ENCODE results near the gene NFIX. TPM values are rescaled to one million over a fixed set of nuclear protein-coding genes. Genes with fewer than 3 reads are reported as not detected.

The NFIX gene
- total RNA-seq, 2 donors from 2014 or later: 0.31 to 0.89 TPM

DNA sequence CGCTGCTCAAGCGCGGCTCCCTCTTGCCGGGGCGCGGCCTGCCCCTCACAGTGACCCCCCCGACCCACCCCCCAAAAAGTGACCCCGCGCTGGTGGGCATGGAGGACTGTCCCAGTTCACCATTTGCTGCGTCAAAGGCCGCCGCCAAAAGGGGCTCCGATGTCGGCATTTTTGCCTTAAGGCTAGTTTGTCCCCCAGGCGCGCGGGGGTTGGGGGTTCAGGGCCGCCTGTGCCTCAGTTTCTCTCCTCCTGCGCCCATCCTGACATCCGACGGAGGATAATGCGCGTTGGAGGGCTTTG lies 17.1 kb downstream of the NFIX start:
- no peak for ATAC-seq
- Mint-ChIP-seq H3K4me1 (ENCODE audit: low read depth in 2 of 2) (peaks cover 15 to 24% of the 10 kb centered on the region in 2 donors), H3K4me3 (peak overlapping the region; percentile 68), H3K36me3 (no peaks in the 10 kb centered on the region), H3K9me3 (no peaks in the 10 kb centered on the region), H3K27me3 (peaks cover 42 to 48% of the 10 kb centered on the region in 2 donors), H3K27ac (no peak overlapping the region)
- no peak for DNase-seq (ENCODE audit: low spot score)

DNA sequence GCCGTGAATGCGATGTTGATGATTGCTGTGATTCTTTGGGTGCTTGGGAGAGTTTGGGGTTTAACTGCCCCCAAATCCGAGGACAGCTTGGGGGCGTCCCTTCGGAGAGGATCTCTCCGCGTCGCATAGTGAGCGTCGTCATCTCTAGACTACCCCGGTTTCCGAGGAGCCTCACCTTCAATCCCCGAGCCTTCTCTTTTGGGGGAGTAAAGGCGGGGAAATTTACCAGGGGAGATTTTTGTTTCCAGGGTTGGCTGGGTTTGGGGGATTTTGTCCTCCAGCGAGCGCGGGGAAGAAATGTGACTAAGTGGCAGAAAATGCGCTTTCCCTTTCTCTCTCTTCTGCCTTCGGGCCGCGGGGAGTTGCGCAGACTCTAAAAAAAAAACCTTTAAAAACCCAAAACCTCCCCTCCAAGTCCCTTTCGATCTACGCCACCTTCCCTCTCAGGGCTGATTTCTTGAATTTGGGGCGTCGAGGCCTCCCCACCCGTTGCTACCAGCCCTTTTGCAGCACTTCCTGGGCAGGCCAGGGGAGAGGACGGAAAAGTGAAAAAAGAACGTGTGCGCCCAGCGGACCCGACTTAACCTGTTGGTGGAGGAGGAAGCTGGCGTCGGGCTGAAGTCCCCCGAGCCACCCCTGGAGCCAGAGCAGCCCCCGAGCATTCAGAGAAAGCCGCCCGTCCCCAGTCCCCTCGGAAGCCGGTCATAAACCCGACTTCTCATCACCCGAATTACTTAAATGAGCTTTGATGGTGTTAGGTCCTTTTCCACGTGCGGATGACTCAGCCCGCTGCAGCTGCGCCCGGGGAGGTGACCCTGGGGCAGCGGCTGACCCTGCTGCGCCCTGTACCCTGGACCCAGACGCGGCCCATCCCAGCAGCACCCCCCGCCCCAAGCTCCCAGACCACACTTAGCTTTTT lies 17.7 kb downstream of the NFIX start:
- H3K27me3 Mint-ChIP-seq: peaks cover 48 to 51% of the 10 kb centered on the region in 2 donors
- peak overlapping the region; percentile 68 for H3K4me3 Mint-ChIP-seq
- ATAC-seq: peak; percentile 52 to 82
- H3K27ac Mint-ChIP-seq: peak overlapping the region; percentile 11 to 73
- no peaks in the 10 kb centered on the region for H3K36me3 Mint-ChIP-seq
- no peaks in the 10 kb centered on the region for H3K9me3 Mint-ChIP-seq
- DNase-seq (ENCODE audit: low spot score): peak; percentile 78
- peaks cover 15 to 24% of the 10 kb centered on the region in 2 donors for H3K4me1 Mint-ChIP-seq (ENCODE audit: low read depth in 2 of 2)

DNA sequence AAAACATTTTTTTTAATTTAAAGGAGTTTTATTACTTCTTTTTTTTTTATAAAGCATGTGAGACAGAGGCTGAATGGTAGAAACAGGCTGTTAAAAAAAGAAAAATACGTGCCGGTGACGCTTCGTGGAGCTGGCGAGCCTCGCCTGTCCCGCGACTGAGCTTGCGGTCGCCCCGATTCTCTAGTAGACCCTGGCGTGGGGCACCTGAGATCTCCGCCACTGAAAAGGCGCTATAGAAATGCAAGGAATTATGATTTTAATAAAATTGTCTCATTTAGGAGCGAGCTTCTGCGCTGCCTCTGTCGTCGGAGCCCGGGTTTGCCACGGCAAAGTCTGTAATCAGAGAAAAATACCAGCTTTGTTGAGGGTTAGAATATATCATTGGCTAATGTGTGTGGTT lies 18.4 kb downstream of the NFIX start:
- peak overlapping the region; percentile 68 for H3K4me3 Mint-ChIP-seq
- no peaks in the 10 kb centered on the region for H3K9me3 Mint-ChIP-seq
- no peak for ATAC-seq

DNA sequence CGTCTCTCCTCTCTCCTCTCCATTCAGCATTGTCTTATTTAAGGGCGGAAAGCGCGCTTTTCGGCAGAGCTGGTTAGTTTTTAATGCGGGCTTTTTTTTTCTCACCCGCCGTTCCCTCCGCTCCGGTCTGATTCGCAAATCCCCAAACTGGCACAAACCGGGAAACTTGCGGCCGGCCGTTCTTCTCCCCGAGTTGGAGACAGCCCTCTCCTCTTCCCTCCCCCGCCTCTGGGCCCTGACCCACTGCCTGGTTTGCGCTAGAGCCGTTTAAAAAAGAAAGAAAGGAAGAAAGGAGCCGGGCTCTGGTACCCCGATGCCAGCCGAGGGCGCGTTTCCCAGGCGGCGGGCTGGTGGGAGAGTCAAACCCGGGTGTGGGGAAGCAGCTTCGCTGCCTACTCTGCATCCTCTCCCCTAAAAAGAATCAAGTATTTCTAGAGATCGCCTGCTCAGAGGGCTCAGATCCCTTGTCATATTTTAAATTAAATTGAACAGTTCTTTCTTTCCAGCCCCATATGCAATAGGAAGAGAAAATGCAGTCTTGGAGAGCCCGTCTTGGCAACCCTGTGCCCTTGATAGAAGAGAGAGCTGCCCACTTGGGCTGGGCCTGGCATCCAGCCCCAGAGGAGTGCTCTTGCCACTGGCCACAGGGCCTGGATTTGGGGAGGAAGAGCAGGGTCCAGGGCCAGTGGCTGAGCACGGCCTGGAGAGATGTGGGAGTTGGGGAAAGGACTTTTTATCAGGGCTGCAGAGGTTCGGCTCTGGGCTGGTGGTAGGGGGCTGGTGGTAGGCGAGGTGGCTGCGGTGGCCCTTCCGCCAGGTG lies 19.0 kb downstream of the NFIX start:
- Mint-ChIP-seq H3K27me3 (peaks cover 41 to 46% of the 10 kb centered on the region in 2 donors), H3K9me3 (no peaks in the 10 kb centered on the region), H3K36me3 (no peaks in the 10 kb centered on the region), H3K4me3 (peak overlapping the region; percentile 68), H3K4me1 (ENCODE audit: low read depth in 2 of 2) (peaks cover 15 to 24% of the 10 kb centered on the region in 2 donors), H3K27ac (peak overlapping the region; percentile 44 to 73)
- ATAC-seq (no peak), DNase-seq (ENCODE audit: low spot score) (no peak)

More for the DNA sequence above, 18.4 kb downstream of the NFIX start:
- DNase-seq (ENCODE audit: low spot score): no peak
- peak overlapping the region in 1 of 2 donors; percentile 73 for H3K27ac Mint-ChIP-seq
- H3K36me3 Mint-ChIP-seq: no peaks in the 10 kb centered on the region
- H3K27me3 Mint-ChIP-seq: peaks cover 48% of the 10 kb centered on the region in 2 donors
- H3K4me1 Mint-ChIP-seq (ENCODE audit: low read depth in 2 of 2): peaks cover 15 to 24% of the 10 kb centered on the region in 2 donors

DNA sequence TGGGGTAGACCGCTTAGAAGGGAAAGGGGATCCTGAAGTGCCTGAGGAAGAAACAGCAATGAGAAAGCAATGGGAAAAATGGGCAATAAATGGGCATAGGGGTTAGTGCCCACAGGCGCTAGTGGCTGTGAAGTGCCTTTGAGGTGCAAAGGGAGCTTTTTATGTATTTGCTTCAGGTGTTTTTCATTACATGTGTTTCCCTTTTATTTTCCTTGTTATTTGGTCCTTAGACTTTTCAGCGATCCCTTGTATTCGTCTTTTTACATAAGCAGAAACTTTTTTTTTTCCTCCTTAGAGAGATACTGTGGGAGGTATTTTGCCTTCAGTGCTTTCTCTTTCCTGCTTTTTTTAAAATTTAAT lies 19.6 kb downstream of the NFIX start:
- H3K4me1 Mint-ChIP-seq (ENCODE audit: low read depth in 2 of 2): peaks cover 15 to 24% of the 10 kb centered on the region in 2 donors
- peaks cover 47 to 50% of the 10 kb centered on the region in 2 donors for H3K27me3 Mint-ChIP-seq
- ATAC-seq (no peak), DNase-seq (ENCODE audit: low spot score) (no peak)
- no peaks in the 10 kb centered on the region for H3K36me3 Mint-ChIP-seq
- H3K27ac Mint-ChIP-seq: peak overlapping the region; percentile 44 to 64
- H3K4me3 Mint-ChIP-seq: no peak overlapping the region
- no peaks in the 10 kb centered on the region for H3K9me3 Mint-ChIP-seq

DNA sequence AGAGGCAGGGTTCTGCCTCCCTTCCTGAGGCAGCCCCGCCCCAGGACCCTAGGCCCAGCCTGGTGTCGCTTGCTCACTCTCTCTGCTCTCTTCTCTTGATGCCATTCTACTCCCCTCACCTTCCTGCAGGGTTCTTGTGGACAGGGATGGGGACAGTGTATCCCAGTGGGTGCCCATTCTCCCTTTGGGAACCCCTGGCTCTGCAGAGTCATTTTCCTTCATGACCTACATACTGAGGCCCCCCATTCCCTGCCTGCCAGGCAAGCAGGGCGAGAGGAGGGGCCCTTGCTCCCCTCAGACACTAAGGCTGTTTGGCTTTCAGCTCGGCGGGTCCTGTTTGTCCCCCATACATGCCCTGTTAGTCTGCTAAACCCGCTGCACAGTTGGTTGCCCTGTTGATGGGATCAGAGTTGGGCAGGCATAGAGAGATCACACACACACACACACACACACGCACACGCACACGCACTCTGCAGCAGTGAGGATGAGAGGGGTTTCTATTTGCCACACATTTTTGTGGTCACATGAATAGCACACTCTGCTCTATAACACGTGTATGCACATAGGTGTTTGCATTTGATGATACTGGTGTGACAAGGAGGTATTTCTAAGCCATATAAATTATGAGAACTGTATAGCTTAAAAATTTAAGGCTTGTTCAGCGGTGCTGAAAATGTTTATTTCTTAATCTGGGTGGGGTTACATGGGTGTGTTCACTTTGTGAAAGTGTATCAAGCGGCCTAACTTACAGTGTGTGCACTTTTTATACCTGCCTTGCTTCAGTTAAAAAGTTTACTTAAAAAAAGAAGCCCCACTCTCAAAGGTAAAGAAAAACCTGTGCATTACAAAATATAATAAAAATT lies 20.3 kb downstream of the NFIX start:
- no peaks in the 10 kb centered on the region for H3K9me3 Mint-ChIP-seq
- no peak overlapping the region for H3K4me3 Mint-ChIP-seq
- H3K27ac Mint-ChIP-seq: no peak overlapping the region
- H3K36me3 Mint-ChIP-seq: no peaks in the 10 kb centered on the region
- peaks cover 50 to 51% of the 10 kb centered on the region in 2 donors for H3K27me3 Mint-ChIP-seq
- H3K4me1 Mint-ChIP-seq (ENCODE audit: low read depth in 2 of 2): peaks cover 15 to 24% of the 10 kb centered on the region in 2 donors
- DNase-seq (ENCODE audit: low spot score) (no peak), ATAC-seq (no peak)

DNA sequence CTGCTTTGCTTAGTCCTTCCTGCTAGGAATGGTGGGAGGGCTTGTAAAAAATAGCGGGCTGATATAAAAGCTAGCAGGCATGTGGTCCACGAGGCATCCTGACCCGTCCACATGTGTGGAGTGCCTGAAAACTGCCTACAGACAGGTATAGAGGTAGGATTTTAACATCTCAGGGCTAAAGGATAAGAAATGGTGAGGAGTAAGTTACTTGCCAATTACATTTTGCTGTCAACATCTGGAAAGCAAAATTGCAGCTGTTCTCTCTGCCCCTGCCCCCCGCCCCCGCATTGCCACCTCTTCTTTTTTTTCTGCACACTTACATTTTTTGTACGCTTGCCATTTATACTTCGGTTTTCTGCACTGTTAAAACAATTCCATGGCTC lies 21.0 kb downstream of the NFIX start:
- Mint-ChIP-seq H3K27me3 (peaks cover 50 to 55% of the 10 kb centered on the region in 2 donors), H3K36me3 (no peaks in the 10 kb centered on the region), H3K27ac (no peak overlapping the region), H3K4me1 (ENCODE audit: low read depth in 2 of 2) (peaks cover 15 to 24% of the 10 kb centered on the region in 2 donors), H3K4me3 (no peak overlapping the region), H3K9me3 (no peaks in the 10 kb centered on the region)
- ATAC-seq (no peak), DNase-seq (ENCODE audit: low spot score) (no peak)

DNA sequence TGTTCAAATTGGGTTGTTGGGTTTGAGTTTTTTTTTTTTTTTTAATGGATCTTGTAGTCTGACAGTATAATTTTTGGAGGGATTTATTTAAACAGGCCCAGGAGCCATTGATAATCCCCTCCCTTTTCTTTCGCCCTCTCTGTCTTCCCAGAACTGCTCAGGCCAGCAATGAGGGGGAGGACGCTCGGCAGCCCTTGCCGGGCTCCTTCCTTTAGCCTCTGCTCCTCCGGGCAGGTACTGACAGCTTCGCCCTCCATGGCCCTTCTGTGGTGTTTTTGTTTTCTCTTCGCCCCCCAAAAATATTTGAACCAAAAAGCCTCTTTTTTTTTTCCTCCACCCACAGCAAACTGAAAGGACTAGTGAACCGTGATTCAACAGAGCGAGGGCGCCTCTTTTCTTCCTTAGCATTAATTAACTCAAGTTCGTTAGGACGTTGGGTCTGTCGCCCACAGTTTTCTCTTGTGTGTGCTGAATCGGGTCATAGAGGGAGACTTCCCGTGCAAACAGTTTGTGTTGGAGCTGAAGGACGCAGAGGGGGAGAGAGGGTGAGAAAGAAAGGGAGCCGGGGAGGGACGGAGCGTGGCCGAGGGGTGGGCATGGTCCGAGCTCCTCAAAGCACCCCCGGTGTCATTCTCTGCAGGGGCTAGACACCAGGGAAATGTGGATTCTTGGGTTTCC lies 21.5 kb downstream of the NFIX start:
- Mint-ChIP-seq H3K36me3 (no peaks in the 10 kb centered on the region), H3K27ac (no peak overlapping the region), H3K4me1 (ENCODE audit: low read depth in 2 of 2) (peaks cover 15 to 24% of the 10 kb centered on the region in 2 donors), H3K4me3 (no peak overlapping the region), H3K9me3 (no peaks in the 10 kb centered on the region), H3K27me3 (peaks cover 54 to 56% of the 10 kb centered on the region in 2 donors)
- DNase-seq (ENCODE audit: low spot score) (no peak), ATAC-seq (no peak)

DNA sequence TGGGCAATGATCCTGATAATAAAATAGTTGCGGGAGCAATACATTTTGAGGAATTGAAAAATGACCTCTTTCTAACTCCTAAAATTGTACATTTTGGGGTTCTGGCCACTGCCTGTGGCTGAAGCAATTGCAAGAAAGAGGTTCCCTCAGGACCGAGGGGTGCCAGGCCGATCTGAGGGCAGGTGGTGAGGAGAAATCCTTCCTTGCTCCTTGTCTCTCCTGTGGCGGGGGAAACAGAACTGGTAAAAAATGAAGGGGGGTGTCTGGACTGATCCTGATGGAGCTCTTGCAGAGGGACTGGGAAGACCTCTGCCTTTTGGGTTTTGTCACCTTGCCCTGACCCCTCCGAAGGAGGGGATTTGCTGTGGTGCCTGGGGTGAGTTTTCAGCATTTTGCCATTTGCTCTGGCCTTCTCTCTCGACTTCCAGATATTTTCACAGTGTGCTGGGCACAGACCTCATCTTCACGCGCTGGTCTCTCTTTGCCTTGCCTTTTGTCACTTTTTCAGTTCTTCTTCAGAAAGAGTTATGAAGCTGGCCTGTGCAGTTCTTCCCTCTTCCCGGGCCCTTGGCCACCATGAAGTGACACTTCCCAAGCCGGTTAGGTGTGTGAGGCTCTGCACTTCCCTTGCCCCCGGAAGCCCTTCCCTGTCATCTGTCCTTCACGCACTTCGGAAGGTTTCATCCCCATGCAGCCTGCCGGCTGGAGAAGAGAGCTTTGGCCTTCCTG lies 22.2 kb downstream of the NFIX start:
- DNase-seq (ENCODE audit: low spot score) (no peak), ATAC-seq (no peak)
- H3K4me3 Mint-ChIP-seq: no peak overlapping the region
- peaks cover 14 to 27% of the 10 kb centered on the region in 2 donors for H3K4me1 Mint-ChIP-seq (ENCODE audit: low read depth in 2 of 2)
- peaks cover 57 to 62% of the 10 kb centered on the region in 2 donors for H3K27me3 Mint-ChIP-seq
- H3K9me3 Mint-ChIP-seq: no peaks in the 10 kb centered on the region
- H3K27ac Mint-ChIP-seq: no peak overlapping the region
- H3K36me3 Mint-ChIP-seq: no peaks in the 10 kb centered on the region

DNA sequence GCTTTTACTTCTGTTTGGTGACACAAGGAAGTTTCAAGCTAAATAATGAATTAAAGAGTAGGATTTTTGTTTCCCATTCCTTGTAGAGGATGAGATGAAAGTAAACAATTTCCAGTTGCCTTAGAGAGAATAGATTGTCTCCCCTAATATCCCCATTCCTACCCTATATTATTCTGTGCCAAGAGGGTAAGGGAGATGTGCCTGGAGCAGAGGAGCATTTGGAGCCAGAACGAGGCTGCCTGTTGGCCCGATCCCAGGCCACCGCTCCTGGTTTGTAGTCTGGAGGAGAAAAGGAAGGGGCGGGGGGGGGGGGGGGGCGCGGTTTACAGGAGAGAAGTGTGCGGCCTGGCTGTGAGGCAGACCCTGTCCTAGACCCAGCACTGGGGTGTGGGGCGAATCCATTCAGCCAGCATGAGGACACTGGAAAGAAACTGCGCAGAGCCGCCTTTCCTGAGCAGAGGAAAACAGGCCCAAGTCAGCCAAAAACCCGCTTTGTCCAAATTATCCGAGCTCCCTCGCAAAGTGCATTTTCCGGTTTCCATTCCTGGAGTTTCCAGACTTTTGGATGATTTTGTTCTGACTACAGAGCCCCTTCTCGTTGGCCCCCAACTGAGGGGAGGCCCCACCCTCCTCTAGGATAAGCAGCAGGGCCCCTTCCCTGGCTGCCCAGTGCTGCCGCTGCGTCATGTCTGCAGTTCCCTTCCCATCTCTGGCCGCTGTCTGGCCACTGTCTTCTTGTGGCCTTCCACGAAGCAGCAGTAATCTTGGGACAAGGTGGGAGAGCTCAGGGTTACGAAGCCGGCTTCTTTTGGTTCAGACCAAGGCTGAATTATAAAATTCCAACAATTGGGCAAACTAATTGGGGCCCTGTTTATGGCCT lies 23.0 kb downstream of the NFIX start:
- H3K36me3 Mint-ChIP-seq: no peaks in the 10 kb centered on the region
- no peak for DNase-seq (ENCODE audit: low spot score)
- no peak overlapping the region for H3K4me3 Mint-ChIP-seq
- H3K27ac Mint-ChIP-seq: no peak overlapping the region
- ATAC-seq: no peak
- no peaks in the 10 kb centered on the region for H3K9me3 Mint-ChIP-seq
- peaks cover 60 to 62% of the 10 kb centered on the region in 2 donors for H3K27me3 Mint-ChIP-seq
- peaks cover 9 to 24% of the 10 kb centered on the region in 2 donors for H3K4me1 Mint-ChIP-seq (ENCODE audit: low read depth in 2 of 2)

DNA sequence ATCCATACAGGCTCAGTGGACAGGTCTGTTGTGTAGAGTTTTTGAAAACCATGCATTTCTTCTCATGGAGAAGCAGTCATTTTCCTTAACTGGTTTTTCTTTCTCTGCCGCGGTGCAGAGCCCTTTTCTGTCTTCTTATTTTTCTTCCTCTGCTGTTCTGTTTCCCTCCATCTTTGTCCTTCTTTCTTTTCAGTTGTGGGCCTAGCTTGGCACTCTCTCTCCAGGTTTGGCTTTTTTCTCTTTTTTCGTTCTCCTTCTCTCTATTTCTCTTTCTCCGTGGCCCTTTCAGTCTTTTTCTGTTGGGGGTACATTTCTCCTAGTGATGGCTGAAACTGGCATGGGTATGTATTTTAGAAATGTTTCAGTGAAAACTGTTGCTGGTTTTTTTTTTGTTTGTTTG lies 24.1 kb downstream of the NFIX start:
- Mint-ChIP-seq H3K27me3 (peaks cover 59 to 60% of the 10 kb centered on the region in 2 donors), H3K27ac (no peak overlapping the region), H3K36me3 (no peaks in the 10 kb centered on the region), H3K4me3 (no peak overlapping the region), H3K9me3 (no peaks in the 10 kb centered on the region), H3K4me1 (ENCODE audit: low read depth in 2 of 2) (peaks cover 12 to 18% of the 10 kb centered on the region in 2 donors)
- ATAC-seq (no peak), DNase-seq (ENCODE audit: low spot score) (no peak)

DNA sequence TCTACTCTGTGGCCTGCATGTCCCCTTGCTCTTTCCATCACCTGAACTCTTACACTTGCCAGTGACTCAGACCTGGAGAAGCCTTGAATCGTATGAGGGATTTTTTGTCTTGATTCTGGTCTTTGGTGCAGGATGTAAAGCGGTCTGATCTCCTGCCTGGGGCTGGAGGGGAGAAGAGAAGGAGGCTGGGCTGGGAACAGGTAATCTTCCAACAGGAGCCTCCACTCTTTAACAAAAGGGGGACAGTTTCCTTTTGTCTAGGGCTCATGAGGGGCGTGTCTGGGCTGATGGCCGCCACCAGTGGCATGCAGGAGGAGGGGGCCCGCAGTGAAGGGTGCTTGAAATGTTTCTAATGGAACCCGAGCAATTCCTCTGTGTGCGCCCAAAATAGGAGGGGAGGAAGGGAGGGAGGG lies 24.7 kb downstream of the NFIX start:
- peaks cover 12 to 21% of the 10 kb centered on the region in 2 donors for H3K4me1 Mint-ChIP-seq (ENCODE audit: low read depth in 2 of 2)
- no peaks in the 10 kb centered on the region for H3K9me3 Mint-ChIP-seq
- H3K4me3 Mint-ChIP-seq: no peak overlapping the region
- ATAC-seq (no peak), DNase-seq (ENCODE audit: low spot score) (no peak)
- peaks cover 56 to 58% of the 10 kb centered on the region in 2 donors for H3K27me3 Mint-ChIP-seq
- no peaks in the 10 kb centered on the region for H3K36me3 Mint-ChIP-seq
- H3K27ac Mint-ChIP-seq: no peak overlapping the region

Measured in natural killer cell treated with Interleukin-12 subunit alpha and Interleukin-12 subunit beta and Interleukin-15 and Interleukin-18, amount 100 ng/mL, for 72 hours (primary cell).